Keratinocyte (primary cell): ENCODE results near the gene IRF2BP1. TPM values are rescaled to one million over a fixed set of nuclear protein-coding genes. Genes with fewer than 3 reads are reported as not detected.

Experiments
- DNase-seq: peaks from one replicate; pipeline ENCODE4 v3.0.0-alpha.2; 2011; ENCODE audit warnings: low read depth, missing footprints, low spot score
- FAIRE-seq: peaks from 2 replicates; lab custom pipeline; 2011; peaks lifted over from hg19 to GRCh38; lab: Jason Lieb, UNC
- H2AFZ ChIP-seq: 2 replicates; pipeline ENCODE4 v1.6.0; 2012; ENCODE audit warnings: low read length, control low read depth, inconsistent platforms; ENCODE audit not compliant: control insufficient read depth
- H3K27ac ChIP-seq: 2 replicates; pipeline ENCODE4 v1.5.1; 2011; ENCODE audit warnings: low read length; ENCODE audit not compliant: control insufficient read depth, insufficient read depth
- H3K27me3 ChIP-seq: 3 replicates; pipeline ENCODE4 v1.6.0; 2011; ENCODE audit warnings: low read length; ENCODE audit not compliant: control insufficient read depth, insufficient read depth; ENCODE audit errors: extremely low read depth
- H3K36me3 ChIP-seq, 2 experiments: 2 replicates in 1 of 2; 3 replicates in 1 of 2; pipeline ENCODE4 v1.5.1; 2011; ENCODE audit warnings: low read length in 2 of 2, mild to moderate bottlenecking in 1 of 2; ENCODE audit not compliant: control insufficient read depth in 2 of 2, insufficient read depth in 2 of 2; ENCODE audit errors: extremely low read depth in 1 of 2
- H3K4me1 ChIP-seq: 3 replicates; pipeline ENCODE4 v1.5.1; 2011; ENCODE audit warnings: low read length; ENCODE audit not compliant: control insufficient read depth, insufficient read depth; ENCODE audit errors: extremely low read depth
- H3K4me2 ChIP-seq: 3 replicates; pipeline ENCODE4 v1.6.0; 2011; ENCODE audit warnings: low read depth, low read length; ENCODE audit not compliant: control insufficient read depth, insufficient read depth; ENCODE audit errors: extremely low read depth
- H3K4me3 ChIP-seq, 3 experiments: fragments of 200-600 bp in 1 of 3; sonication (generic) in 1 of 3; 2 replicates in 2 of 3; 3 replicates in 1 of 3; pipeline ENCODE4 v1.5.1; 2011 to 2016; ENCODE audit warnings: low read length in 3 of 3, mild to moderate bottlenecking in 3 of 3, control low read depth in 2 of 3, inconsistent platforms in 1 of 3, low read depth in 1 of 3, mixed read lengths in 1 of 3, mixed run types in 1 of 3, moderate library complexity in 1 of 3; ENCODE audit not compliant: control insufficient read depth in 2 of 3, insufficient read depth in 2 of 3; ENCODE audit errors: extremely low read depth in 1 of 3
- H3K79me2 ChIP-seq: 2 replicates; pipeline ENCODE4 v1.6.0; 2012; ENCODE audit warnings: low read length; ENCODE audit not compliant: control insufficient read depth, insufficient read depth
- H3K9ac ChIP-seq: 3 replicates; pipeline ENCODE4 v1.6.0; 2011; ENCODE audit warnings: low read length; ENCODE audit not compliant: control insufficient read depth, insufficient read depth; ENCODE audit errors: extremely low read depth
- H3K9me1 ChIP-seq: 3 replicates; pipeline ENCODE4 v1.6.0; 2011; ENCODE audit warnings: low read length; ENCODE audit not compliant: control insufficient read depth, insufficient read depth; ENCODE audit errors: extremely low read depth
- H3K9me3 ChIP-seq: 2 replicates; pipeline ENCODE4 v1.5.1; 2012; ENCODE audit warnings: low read depth, low read length; ENCODE audit not compliant: control insufficient read depth
- H4K20me1 ChIP-seq: 3 replicates; pipeline ENCODE4 v1.6.0; 2011; ENCODE audit warnings: low read length; ENCODE audit not compliant: control insufficient read depth, insufficient read depth; ENCODE audit errors: extremely low read depth
- EZH2 ChIP-seq: IDR thresholded peaks from one replicate; pipeline ENCODE4 v1.6.1; 2012; ENCODE audit warnings: inconsistent platforms, mild to moderate bottlenecking, low read length, moderate library complexity
- dilution Hi-C: fragments of 300-500 bp; cut with MboI; formaldehyde crosslinking; loops from one replicate; pipeline ENCODE4 v1.7.0; 2020; ENCODE audit warnings: low sequenced_read_pairs; ENCODE audit not compliant: extremely low pct_ligation_motif_present
- polyA plus RNA-seq, 5 experiments: library from polyadenylated mRNA; depleted of rRNA in 3 of 5; stranded (reverse) in 3 of 5; stranded (forward) in 1 of 5; unstranded in 1 of 5; fragments of >200 nt; gene quantifications; 1 replicate in 1 of 5; 2 replicates in 3 of 5; 3 replicates in 1 of 5; pipeline versions ENCODE4 v1.2.1 to v1.2.3, GENCODE V29; 2011 to 2012; ENCODE audit warnings: missing spikeins in 2 of 5, low read depth in 1 of 5, low replicate concordance in 1 of 5
- TF ChIP-seq, protein P1 (sequence below), 3 experiments: IDR thresholded peaks in 1 of 3; conservative IDR thresholded peaks in 1 of 3; optimal IDR thresholded peaks in 1 of 3; 2 replicates in 2 of 3; 3 replicates in 1 of 3; pipeline versions ENCODE3 to v1.5.1; 2011; ENCODE audit warnings: low read length in 3 of 3, mild to moderate bottlenecking in 3 of 3, moderate library complexity in 2 of 3, control low read depth in 1 of 3, inconsistent platforms in 1 of 3; ENCODE audit not compliant: insufficient read depth in 2 of 3; ENCODE audit errors: extremely low read depth in 1 of 3

The IRF2BP1 gene
- polyA plus RNA-seq, 1 donor (not counting 4 experiments of a cell fraction or from before 2014, with no cell fraction given): 1.7 TPM

DNA sequence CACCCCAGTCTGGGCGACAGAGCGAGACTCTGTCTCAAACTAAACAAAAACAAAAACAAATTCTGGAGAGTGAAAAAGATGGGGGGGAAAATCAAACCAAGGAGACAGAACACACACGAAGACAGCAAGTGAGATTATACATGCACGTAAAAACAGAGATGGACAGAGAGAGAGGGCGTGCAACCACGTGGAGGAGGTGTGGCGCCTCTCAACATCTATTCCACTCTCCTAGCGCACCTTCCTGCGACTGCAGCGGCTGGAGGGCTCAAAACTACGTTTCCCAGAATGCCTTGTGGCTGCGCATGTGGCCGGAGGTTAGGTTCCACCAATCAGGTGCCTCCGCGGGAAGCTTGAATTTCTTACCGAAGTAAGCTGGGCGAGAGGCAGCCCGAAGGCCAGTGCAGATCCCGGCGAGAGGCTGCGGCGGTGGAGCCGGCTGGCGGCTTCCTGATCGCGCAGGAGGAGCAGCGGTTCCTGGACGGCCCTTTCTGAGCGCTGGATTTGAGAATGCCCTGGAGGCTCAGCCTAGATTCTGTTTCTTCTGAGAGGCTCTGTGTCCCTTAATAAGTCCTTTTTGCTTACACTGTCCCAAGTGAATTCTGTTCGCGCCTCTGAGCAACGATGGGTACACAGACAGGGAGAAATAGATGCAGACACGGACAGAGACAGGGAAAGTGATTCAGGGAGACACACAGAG is 41.8 kb upstream of the IRF2BP1 start:
- dilution Hi-C loops: no loop called here
- H3K9me3 ChIP-seq: no peaks in the 10 kb centered on the region
- H2AFZ ChIP-seq: peak overlapping the region; percentile 40
- H3K4me3 ChIP-seq: peak overlapping the region in 2 of 3 experiments; percentile 34 to 35
- H4K20me1 ChIP-seq: no peaks in the 10 kb centered on the region
- no peaks in the 10 kb centered on the region for H3K27me3 ChIP-seq
- H3K79me2 ChIP-seq: no peaks in the 10 kb centered on the region
- FAIRE-seq: peak; percentile 88
- no peak overlapping the region for H3K27ac ChIP-seq
- H3K36me3 ChIP-seq: no peaks in the 10 kb centered on the region
- TF ChIP-seq, protein P1, sequence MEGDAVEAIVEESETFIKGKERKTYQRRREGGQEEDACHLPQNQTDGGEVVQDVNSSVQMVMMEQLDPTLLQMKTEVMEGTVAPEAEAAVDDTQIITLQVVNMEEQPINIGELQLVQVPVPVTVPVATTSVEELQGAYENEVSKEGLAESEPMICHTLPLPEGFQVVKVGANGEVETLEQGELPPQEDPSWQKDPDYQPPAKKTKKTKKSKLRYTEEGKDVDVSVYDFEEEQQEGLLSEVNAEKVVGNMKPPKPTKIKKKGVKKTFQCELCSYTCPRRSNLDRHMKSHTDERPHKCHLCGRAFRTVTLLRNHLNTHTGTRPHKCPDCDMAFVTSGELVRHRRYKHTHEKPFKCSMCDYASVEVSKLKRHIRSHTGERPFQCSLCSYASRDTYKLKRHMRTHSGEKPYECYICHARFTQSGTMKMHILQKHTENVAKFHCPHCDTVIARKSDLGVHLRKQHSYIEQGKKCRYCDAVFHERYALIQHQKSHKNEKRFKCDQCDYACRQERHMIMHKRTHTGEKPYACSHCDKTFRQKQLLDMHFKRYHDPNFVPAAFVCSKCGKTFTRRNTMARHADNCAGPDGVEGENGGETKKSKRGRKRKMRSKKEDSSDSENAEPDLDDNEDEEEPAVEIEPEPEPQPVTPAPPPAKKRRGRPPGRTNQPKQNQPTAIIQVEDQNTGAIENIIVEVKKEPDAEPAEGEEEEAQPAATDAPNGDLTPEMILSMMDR (optimal IDR thresholded peaks at IDR 0.05 in 1 of 3, IDR thresholded peaks at IDR 0.05 in 1 of 3, conservative IDR thresholded peaks at IDR 0.05 in 1 of 3; ENCODE audit: extremely low read depth in 1 of 3, insufficient read depth in 2 of 3, low read length in 3 of 3): peak in 2 of 3 experiments; percentile 16 to 54
- TF ChIP-seq EZH2: no peak
- peaks cover 5% of the 10 kb centered on the region for H3K4me1 ChIP-seq
- H3K9ac ChIP-seq: no peak overlapping the region
- no peaks in the 10 kb centered on the region for H3K9me1 ChIP-seq
- peak; percentile 62 for DNase-seq
- H3K4me2 ChIP-seq: peak overlapping the region; percentile 70

DNA sequence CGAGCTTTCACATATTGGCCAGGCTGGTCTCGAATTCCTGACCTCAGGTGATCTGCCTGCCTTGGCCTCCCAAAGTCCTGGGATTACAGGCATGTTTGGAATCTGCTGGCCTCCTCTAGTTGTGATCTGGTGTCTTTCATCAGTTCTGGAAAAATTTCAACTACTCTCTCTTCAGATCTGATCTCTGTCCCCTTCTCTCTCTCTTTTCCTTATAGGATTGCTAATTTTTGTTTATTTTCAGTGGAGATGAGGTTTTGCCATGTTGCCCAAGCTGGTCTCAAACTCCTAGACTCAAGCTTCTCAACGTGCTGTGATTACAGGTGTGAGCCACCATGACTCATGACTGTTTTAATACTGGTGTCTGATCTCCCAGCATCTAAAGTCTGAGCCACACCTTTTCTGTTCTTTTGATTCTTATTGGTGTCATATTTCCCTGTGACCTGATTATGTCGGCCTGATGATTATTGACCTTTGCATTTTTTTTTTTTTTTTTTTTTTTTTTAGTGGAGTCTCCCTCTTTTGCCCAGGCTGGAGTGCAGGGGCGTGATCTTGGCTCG is 39.0 kb upstream of the IRF2BP1 start:
- no peak for FAIRE-seq
- no peak for TF ChIP-seq EZH2
- TF ChIP-seq, protein P1 (optimal IDR thresholded peaks at IDR 0.05 in 1 of 3, IDR thresholded peaks at IDR 0.05 in 1 of 3, conservative IDR thresholded peaks at IDR 0.05 in 1 of 3; ENCODE audit: extremely low read depth in 1 of 3, insufficient read depth in 2 of 3, low read length in 3 of 3): no peak
- H3K9ac ChIP-seq: no peak overlapping the region
- H3K79me2 ChIP-seq: no peaks in the 10 kb centered on the region
- no peaks in the 10 kb centered on the region for H3K9me1 ChIP-seq
- H3K36me3 ChIP-seq: no peaks in the 10 kb centered on the region
- H3K4me2 ChIP-seq: no peak overlapping the region
- peaks cover 6% of the 10 kb centered on the region for H3K27me3 ChIP-seq
- H3K27ac ChIP-seq: no peak overlapping the region
- H4K20me1 ChIP-seq: no peaks in the 10 kb centered on the region
- H3K9me3 ChIP-seq: no peaks in the 10 kb centered on the region
- H3K4me3 ChIP-seq: no peak overlapping the region
- DNase-seq: no peak
- H2AFZ ChIP-seq: no peak overlapping the region
- dilution Hi-C loops: no loop called here
- peaks cover 5% of the 10 kb centered on the region for H3K4me1 ChIP-seq
